GM19467 (cell line): ENCODE results near the gene PALD1.
A peak's percentile ranks its signal among the peaks of the same experiment; 100 is the strongest.
"Not testable (repeated sequence)": the region's sequence is repeated elsewhere in the genome, so short reads cannot be mapped to it uniquely, and the experiment has no call there.

Experiments
- ATAC-seq: cut with Tn5 transposase; IDR thresholded peaks from one replicate; pipeline ENCODE4 v1.9.1; 2021; ENCODE audit warnings: mild to moderate bottlenecking, moderate library complexity; ENCODE audit not compliant: unreplicated experiment

The PALD1 gene

DNA sequence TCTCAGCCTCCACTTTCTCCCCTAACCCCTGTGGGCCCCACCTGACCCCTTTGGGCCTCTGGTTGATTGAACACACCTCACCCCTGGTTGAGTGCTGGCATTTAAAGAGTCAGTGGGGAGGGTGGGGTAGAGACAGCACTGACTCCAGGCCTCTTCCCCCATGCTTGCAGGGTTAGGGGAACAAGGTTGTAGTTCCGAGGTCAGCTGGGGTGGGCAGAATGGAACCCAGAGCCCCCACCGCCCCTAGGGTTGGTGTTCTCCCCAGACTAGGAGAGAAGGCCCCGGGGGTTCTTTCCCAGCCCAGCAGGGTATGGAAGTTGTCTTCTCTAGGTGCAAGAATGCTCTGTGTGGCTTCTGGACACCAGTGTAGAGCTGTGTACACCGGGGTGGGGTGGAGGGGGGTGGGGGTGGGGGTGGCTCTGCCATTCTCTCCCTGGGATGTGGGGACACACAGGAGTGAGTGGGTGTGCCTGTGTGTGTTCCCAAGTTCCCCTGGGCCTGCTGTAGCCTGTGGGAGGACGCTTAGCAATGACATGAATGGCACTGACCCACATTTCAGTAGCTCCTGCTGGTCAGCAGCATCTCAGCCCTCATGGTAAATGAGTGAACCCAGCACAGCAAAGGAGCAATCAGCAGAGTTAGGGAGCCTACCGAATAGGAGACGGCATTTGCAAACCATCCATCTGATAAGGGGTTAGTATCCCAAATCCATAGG, 90.4 kb downstream of the PALD1 start:
- ATAC-seq: no peak

DNA sequence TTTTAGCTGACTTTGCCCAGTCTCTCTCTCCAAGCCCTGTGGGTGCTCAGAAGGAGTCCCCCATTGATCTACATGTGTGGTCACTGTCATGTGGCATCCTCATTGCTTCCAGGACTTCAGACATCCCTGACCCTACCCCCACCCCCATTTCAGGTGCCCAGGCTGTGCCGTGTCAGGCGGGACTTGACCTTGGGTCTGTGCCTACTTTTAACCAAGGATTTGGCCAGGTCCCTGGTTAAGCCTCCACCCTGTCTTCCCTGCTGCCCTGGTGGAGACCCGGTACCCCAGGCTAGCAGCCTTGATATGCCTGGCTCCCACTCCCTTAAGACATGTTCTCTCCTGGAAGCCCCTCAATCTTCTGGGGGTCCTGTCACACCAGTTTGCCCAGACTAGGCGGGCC, 92.7 kb downstream of the PALD1 start:
- ATAC-seq: no peak

DNA sequence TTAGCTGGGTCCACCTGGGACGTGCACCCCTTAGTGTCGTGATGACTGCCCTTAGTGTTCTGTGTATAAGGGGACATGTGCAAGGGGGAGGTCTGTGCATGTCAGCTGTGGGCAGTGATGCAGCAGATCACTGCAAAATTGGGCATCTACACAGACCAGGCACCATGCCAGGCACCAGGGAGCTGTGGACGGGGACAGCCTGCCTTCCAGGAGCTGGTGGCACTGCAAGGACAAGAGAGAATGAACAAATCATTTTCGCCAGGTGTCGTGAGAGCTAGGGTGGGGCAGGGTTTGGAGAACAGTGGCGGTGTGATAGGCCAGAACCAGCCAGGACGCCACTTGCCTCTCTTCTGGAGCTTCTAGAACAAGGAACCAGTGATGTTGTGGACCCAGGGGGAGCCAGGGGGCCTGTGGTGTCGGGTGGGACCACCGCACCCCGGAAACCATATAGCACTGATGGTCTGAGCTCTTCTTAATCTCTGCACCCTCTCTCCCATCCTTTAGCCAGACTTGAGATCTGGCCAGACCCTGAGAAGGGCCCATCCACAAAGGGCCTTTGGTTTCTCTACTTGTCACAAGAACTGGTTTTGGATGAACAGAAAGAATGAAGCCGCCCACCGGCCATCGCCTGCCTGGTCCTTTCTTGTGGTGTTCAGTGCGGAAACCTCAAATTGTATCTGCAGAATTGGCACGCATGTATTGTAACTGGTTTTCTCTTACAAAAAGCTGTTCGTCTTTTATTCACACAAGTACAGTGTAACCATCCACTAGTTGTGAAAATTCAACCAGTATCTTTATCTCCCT, 93.3 kb downstream of the PALD1 start:
- no peak for ATAC-seq

DNA sequence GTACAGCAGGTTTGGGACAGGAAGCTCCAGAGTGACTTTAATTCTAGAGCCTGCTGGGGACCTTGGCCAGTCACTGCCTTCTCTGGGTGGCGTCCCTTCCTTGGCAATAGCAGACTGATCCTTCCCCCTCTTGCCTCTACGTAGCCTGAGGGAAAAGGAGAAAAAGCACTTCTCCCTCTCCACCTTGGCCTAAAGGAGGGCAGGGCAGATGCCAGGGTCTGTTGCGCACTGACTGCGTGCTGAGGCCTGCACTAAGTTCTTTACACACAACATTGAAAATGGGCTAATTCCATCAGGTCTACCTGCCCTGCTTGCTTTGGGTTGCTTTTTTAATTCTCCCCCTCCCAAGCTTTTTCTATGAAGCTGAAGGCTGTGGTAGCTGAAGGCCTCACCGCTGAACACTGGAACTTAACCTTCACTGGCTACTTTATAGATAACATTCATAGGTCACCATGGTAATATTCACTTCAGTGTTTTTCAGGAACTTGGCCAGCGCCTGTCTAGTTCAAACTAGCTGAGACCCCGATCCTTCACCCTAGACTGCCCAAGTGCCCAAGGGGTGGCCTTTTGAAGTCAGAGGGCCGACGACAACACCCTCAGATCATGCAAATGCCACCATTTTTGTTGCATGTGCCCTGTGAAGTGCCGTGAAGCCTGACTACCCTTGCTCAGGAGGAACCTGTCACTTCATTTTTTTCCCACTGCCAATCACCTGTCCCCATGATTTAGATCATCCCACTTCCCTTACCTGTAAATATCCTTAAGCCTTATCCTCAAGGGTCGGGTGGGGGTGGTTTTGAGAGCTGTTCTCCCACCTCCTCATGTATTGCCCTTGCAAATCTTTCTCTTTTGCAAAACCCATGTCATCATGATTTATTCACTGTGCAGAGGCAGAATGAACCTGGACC, 95.3 kb downstream of the PALD1 start:
- no peak for ATAC-seq

DNA sequence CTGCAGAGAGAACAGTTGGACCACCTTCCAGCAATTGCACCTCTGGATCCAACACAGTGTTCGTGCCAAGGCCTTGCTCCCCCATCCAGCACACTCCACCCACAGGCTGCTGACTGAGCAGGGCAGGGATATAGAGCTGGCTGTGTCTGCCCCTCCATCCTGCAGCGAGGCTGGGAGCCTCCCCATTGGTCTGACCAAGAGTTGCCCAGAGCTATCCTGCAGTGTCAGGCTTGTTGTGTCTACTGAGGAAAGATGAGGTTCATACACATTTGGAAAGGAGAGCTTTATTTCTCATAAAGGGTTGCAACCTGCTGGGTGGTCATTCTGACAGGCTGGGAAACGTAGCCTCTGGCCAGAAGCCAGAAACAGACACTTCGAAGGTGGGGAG, 96.9 kb downstream of the PALD1 start:
- no peak for ATAC-seq

DNA sequence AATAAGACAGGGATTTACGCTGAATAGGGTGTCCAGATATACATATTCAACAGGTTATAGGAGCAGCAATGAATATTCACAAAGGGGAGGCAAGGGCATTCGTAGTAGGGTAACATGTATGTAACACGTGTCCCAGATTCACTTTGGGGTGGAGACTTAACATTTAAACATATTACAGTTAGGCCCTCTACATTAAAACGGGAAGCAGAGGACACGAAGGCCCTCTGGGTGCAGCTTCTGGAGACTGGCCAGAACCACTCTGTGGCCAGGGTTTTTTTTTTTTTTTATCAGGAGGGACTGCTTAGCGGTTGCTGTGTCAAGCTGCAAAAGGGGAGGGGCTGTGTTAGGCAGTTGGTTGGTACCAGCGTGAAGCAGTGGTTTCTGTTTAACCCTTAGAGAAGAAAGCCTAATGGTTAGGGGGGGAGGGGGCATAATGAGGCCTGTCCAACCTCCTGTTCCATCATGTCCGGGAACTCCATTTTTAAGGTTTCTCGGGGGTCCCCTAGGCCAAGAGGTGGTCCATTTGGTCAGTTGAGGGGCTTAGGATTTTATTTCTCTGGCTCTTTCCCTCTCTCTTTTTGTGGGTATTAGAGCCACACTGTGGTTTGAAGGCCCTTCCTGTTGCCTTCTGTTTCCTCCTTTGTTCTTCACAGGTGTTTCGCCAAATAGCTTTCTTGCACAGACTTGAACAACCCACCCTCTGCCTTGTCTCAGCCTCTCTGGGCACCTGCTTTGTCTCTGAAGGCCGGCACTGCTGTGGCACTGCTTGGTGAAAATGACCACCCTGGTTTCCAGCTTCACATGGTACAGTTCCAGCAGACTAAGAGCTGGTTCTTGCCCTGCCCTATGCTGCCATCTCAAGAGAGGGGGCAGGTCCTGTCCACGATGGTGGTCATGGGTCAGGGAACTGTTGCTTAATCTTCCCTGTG, 97.6 kb downstream of the PALD1 start:
- peak; percentile 58 for ATAC-seq

DNA sequence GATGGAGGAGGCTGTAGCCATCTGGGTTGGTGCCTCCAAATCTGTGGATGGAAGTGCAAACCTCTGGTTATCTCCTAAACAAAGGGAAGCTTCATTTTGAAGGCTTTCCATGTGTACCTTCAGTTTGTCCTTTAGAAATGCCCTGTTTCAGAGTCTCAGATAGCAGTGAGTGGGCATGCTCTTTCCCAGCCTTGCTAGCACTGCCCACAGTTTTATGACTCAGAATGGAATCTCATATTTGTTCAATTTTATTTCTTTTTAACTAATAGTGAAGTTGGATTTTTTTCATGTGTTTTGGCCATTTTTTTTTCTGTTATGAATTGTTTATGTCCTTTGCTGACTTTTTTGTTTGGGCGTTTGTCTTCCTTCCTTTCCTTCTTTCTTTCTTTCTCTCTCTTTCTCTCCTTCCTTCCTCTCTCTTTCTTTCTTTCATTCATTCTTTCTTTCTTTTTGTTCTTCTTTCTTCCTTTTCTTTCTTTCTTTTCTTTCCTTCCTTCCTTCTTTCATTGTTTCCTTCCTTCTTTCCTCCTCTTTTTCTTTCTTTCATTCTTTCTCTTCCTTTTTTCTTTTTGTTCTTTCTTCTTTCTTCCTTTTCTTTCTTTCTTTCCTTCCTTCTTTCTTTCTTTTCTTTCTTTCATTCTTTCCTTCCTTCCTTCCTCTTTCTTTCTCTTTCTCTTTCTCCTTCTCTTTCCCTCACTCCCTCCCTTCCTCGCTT, 98.4 kb downstream of the PALD1 start:
- peak; percentile 4 for ATAC-seq

DNA sequence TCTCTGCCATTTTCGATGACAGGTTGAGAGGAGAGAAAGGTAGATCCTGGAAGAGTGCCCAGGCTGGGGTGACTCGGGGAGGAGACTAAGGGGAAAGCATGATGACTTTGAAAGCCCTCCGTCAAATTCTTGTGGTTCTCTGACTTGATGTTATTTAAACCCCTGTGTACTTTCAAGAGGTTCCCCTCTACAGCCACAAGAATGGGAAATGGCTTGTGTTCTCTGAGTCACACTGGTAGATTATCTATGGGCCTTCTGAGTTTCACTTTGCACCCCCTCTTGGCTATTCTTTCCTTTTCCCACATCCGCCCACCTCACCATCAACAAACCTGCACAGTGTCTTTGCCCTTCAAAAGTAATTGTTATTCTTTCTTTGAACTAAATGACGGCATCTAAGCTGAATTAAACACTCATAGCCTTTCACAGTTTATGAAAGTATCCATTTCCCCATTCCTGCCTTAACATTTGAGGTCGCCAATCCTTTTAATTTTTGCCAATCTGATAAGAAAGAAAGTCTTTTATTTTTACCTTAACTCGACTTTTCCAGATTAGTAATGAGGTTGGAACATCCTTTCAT, 99.9 kb downstream of the PALD1 start:
- ATAC-seq: no peak

DNA sequence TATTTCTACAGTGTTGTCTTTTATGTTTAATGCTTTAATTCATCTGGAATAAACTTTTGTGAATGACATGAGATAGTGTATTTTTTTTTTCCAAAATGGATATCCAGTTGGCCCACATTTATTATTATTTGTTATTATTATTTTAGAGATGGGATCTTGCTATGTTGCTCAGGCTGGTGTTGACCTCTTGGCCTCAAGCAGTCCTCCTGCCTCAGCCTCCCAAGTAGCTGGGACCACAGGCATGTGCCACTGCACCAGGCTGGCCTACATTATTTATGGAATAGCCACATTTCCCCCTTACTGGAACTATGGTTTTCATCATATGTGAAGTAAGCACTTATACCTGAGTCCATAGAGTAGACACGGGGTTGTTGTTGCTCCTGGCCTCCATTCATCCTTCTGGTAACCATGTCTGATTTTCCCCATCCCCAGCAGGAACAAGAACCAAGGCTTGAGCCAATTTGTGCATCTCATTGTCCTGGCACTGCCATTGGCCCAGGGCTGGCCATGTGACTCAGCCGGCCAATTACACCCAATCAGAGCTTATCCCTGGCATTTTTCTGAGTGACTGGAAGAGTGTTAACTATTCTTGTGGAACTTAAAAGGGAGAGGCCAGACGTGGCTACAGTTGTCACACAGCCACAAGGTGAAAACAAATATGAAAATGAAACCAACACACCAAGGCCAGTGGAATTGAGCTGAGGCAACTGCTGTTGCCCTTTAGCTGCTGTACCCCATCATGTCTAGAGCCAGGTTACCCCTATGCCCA, 100.9 kb downstream of the PALD1 start:
- ATAC-seq: no peak

DNA sequence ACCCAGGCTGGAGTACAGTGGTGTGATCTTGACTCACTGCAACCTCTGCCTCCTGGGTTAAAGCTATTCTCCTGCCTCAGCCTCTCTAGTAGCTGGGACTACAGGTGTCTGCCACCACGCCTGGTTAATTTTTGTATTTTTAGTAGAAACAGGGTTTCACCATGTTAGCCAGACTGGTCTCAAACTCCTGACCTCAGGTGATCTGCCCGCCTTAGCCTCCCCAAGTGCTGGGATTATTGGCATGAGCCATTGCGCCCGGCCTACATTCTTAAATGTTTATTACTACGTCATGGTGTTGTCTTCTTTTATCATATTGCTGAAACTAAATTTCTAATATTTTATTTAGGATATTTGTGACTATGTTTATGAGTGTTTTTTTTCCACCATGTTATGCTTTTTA, 102.6 kb downstream of the PALD1 start:
- ATAC-seq: not testable (repeated sequence)

DNA sequence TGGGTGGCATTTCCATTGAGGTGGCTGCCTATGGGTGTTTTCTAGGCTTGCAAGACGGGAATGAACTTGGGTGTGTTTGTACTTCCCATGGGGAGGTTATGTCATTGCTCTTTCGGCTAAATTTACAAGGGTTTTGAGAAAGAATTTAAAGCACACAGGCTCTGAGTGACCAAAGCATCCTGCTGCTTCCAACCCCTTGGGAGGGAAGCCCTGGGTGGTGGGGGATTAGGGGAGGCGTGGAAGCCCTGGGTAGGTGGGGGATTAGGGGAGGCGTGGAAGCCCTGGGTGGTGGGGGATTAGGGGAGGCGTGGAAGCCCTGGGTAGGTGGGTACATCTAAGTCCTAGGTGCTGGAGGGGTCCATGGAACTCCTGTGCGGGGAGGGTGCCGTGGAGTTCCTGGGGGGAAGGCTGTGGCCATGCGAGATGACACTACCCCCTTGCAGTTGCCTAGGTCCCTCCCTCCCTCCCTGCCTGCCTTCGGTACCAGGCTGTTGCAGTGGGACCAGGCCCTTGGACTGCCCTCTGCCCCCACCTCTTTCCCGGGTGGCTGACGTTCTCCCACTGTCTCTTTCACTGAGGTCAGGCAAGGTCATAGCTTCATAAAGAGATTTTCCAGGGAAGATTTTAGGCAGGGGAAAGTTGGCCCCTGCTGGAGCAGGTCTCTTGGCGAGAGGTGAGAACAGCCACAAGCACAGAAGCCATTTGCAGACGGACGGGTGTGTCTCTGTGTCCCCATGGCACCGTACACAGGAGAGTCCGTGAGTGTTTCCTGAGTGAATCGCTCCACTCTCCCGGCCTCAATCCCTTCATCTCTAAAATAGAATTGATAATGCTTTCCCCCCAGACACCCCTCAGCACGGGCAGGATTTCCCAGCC, 104.5 kb downstream of the PALD1 start:
- ATAC-seq: no peak

DNA sequence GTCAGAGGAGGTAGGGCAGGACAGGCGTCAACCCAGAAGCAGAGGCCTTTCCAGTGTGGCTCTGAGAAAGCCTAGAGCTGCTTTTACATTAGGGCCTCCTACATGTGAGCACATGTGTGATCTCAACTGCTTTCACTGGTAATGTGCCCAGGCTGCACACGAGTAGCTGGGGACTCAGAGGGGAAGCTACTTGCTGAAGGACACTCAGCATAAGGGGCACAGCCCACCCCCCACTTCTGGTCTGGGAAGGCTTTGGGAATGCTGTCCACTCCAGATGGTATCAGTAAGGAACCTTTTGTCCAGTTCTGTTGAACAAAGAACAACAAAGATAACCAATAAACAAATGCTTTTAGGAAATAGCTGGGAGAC, 105.1 kb downstream of the PALD1 start:
- ATAC-seq: no peak

DNA sequence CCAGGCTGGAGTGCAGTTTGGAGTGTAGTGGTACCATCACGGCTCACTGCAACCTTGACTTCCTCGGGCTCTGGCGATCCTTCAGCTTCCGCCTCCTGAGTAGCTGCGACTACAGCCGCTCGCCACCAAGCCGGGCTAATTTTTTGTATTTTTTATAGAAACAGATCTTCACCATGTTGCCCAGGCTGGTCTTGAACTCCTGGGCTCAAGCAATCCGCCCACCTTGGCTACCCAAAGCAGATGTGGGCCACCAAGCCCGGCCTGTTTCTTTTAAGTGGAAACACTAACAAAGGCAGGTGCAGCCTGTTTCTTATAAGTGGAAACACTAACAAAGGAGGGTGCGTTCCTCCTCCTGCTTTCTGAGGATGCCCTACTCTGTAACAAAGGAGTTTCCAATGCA, 105.8 kb downstream of the PALD1 start:
- ATAC-seq: no peak

DNA sequence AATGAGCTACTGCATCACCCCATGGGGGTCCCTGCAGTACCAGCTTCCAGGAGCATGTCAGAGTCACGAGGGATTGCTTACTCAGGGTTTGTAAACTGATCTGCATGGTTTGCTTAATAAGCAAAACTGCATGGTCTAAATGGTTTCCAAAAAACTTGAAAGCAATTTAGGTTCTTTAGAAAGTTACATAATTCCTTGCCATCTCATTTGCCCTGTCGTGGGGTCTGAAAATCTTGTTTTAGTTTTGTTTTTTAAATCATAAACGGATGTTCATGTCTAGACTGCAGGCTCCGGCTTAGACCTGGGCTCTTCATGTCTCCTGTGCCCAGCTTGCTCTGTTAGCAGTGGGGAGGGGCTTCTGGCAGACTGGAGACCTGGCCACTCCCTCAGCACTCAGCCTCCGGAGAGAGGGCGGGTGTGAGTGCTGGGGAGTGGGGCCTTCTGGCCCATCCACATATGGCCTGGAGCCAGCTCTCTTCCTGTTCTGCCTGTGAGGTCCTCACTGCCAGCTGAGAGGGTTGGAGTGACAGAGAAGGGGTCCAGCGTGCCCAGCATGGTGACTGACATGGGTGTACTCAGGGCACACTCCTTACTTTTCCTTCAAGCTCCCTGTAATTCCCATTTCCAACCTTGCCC, 106.5 kb downstream of the PALD1 start:
- ATAC-seq: no peak

DNA sequence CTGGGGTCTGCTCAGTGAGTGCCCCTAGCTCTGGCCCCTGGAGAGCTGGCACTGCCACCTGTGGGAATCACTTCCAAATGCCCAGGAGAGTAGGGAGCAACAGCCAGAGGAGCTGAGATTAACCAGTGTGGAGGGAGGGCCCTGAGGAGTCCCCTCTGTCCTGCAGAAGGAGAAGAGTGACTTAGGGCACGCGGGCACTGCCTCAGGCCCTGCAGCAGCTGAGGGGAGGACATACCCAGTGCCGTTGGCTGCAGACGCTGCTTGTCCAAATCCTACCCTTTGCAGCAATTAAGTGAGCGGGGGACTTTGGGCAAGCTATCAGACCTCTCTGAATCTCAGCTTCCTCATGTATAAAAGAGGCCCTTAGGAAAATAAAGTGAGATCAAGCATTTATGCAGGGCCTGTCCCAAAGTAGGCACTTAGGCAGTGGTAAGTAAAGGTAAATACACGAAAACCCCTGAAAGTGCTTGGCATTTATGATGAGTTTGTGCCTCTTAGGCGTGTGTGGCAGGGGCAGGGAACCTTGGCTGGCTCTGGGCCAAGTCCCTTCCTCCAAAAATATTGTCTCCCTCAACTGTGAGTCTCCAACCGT, 107.1 kb downstream of the PALD1 start:
- ATAC-seq: no peak

DNA sequence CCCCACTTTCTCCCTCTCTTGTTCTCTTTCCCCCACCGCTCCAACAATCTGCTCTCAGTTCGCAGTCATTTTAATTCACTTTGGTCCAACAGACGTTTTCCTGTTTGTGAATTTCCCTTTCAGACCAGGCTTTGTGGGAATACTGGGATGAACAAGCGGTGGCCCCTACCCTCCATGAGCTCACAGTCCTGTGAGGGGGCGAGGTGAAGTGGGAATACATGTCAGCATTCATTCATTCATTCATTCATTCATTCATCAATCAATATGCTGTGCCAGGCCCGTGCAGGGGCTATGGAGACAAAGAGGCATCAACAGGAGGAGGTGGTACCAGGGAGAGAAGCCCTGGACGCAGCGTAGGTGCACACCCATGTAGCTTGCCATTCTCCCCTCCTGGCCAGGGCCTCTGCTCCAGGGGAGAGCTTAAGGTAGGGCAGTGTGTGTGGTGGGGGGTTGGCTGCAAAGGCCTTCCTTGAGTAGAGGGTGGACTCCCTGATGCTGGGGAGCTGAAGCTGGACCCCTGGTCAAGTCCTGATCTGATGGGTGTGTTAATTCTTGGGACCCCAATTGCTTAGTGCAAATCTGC, 107.9 kb downstream of the PALD1 start:
- no peak for ATAC-seq
